Measurements from ENCODE around the gene PRG2. TPM values are rescaled to one million over a fixed set of nuclear protein-coding genes. Genes with fewer than 3 reads are reported as not detected.

PRG2 gene
- total and polyA plus RNA-seq, 9 of the 15 experiments (the other 6 are each of a cell fraction or from before 2014, with no cell fraction given): 1.8 to 78.0 (median 26.6) TPM

- TF ChIP-seq ZBTB7A (IDR thresholded peaks at IDR 0.05; ENCODE audit: borderline replicate concordance, control insufficient read depth, low read depth, low read length) (peak; percentile 96), NFE2 (IDR thresholded peaks at IDR 0.05; ENCODE audit: low read depth) (no peak), ZFP91 (CRISPR knock-in tag; IDR thresholded peaks at IDR 0.05) (no peak), ZNF76 (CRISPR knock-in tag; IDR thresholded peaks at IDR 0.05; ENCODE audit: borderline replicate concordance) (no peak), CBX2 (IDR thresholded peaks at IDR 0.05; ENCODE audit: insufficient read depth, low read length, poor library complexity, severe bottlenecking) (no peak), KLF13 (tag; IDR thresholded peaks at IDR 0.05; ENCODE audit: borderline replicate concordance, low read depth) (no peak), HNRNPK (IDR thresholded peaks at IDR 0.05; ENCODE audit: low read depth, low read length, poor library complexity, severe bottlenecking) (no peak), ZEB2 (IDR thresholded peaks at IDR 0.05) (no peak; the same call in 1 of the 2 replicates), THRB (CRISPR knock-in tag; conservative IDR thresholded peaks at IDR 0.05) (0 out of 2 replicates have a peak, but pooled peaks have one; percentile 75), MNT (conservative IDR thresholded peaks at IDR 0.05) (peak in 1 of 2 experiments; percentile 34; a peak in 1 of 4 replicates), MLLT1 (IDR thresholded peaks at IDR 0.05) (peak; percentile 65 to 66; a peak in 2 of 4 replicates), MYBL2 (IDR thresholded peaks at IDR 0.05; ENCODE audit: low read depth) (no peak), MYBL2 (CRISPR knock-in tag; IDR thresholded peaks at IDR 0.05; ENCODE audit: borderline replicate concordance) (no peak), ETV6 (IDR thresholded peaks at IDR 0.05; ENCODE audit: borderline replicate concordance in 1 of 2, low read depth in 2 of 2, low read length in 1 of 2) (no peak), ETV6 (CRISPR knock-in tag; IDR thresholded peaks at IDR 0.05; ENCODE audit: borderline replicate concordance) (no peak), SMARCA4 (IDR thresholded peaks at IDR 0.05) (peak; percentile 62), LCOR (CRISPR knock-in tag; IDR thresholded peaks at IDR 0.05) (no peak)
- TF ChIP-seq, protein P1, sequence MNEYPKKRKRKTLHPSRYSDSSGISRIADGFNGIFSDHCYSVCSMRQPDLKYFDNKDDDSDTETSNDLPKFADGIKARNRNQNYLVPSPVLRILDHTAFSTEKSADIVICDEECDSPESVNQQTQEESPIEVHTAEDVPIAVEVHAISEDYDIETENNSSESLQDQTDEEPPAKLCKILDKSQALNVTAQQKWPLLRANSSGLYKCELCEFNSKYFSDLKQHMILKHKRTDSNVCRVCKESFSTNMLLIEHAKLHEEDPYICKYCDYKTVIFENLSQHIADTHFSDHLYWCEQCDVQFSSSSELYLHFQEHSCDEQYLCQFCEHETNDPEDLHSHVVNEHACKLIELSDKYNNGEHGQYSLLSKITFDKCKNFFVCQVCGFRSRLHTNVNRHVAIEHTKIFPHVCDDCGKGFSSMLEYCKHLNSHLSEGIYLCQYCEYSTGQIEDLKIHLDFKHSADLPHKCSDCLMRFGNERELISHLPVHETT (CRISPR knock-in tag; conservative IDR thresholded peaks at IDR 0.05 in 1 of 2, IDR thresholded peaks at IDR 0.05 in 1 of 2): no peak
These were observed 36.7 kb upstream of the PRG2 start, which contains the start of gene SLC43A3 (continued) for GRCh38 chr11:57426929-57427726.

All from K562 (cell line).